NCI-H526 (cell line): Measurements from ENCODE around the gene HIGD1A.
A peak's percentile ranks its signal among the peaks of the same experiment; 100 is the strongest.
"Not testable (repeated sequence)": the region's sequence is repeated elsewhere in the genome, so short reads cannot be mapped to it uniquely, and the experiment has no call there.

ENCODE experiments used
- DNase-seq, 2 experiments: peaks; one replicate each; lab custom pipeline; 2025; lab: John Stamatoyannopoulos, UW

Gene HIGD1A

DNA sequence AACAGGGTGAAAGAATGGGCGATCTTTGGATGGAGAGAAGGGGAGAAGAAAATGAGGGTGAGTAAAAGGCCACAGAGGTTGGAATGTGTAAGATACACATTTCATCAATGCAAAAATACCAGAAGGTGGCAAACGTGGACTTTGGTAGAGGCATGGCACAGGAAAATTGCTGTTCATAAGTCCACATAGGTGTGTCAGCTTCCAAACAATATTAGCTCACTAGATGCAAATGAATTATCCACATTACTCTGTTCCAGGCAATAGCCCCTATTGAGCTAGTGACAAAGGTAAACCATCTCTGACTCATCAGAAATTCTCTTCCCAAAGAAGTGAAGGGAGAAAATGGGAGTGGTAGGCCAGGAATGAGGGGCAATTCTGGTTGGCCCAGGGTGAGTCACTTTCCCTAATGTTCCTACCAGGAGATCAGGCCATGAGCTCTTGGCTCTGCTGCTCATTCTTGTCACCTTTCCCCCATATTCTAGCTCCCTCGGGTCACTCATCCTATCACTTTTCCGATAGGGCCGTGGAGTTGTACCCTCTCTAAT is 24.9 kb upstream of the HIGD1A start:
- no peak for DNase-seq

DNA sequence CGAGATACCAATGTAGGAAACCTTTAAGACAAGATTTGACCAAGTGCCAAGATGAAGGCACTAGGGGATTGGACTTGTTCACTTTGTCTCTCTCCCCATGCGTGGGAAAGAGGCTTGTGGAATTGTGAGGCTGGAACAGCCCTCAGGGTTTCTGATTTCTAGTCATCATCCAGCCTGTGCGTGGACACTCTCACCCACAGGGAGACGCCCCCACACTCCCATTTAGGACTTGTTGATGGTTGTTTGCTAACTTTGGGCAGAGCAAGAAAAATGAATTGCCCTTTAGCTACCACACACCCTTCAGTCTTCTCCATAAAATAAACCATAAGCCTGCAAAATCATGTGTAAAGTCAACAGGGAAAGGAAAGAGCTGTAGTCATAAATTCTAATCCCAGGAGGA is 23.4 kb upstream of the HIGD1A start:
- no peak for DNase-seq

DNA sequence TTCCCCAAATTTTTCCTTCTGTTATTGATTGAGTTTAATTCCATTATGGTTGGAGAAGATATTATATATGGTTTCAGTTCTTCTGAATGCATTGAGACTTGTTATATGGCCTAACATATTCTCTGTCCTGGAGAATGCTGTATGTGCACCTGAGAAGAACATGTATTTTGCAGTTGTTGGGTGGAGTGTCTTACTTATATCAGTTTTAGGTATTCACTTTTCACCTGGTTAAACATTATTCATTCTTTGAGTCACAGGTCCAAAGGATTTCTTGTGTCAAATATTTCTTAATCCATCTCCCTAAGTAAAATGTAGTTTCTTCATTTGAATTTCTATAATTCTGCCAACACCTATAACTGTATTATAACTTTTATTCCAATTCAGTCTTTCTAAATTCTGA is 22.7 kb upstream of the HIGD1A start:
- DNase-seq: no peak

DNA sequence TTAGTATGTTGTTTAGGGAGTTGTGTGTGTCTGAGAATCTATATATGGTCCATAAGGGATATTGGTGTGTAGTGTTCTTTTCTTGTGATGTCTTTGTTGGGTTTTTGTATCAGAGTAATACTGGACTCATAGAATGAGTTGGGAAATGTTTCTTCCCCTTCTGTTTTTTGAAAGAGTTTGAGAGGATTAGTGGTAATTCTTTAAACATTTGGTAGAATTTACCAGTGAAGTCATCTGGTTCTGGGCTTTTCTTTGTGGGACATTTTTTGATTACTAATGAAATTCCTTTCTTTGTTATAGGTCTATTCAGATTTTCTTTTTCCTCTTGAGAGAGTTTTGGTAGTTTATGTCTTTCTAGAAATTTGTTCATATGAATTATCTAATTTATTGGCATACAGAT is 21.9 kb upstream of the HIGD1A start:
- no peak for DNase-seq

DNA sequence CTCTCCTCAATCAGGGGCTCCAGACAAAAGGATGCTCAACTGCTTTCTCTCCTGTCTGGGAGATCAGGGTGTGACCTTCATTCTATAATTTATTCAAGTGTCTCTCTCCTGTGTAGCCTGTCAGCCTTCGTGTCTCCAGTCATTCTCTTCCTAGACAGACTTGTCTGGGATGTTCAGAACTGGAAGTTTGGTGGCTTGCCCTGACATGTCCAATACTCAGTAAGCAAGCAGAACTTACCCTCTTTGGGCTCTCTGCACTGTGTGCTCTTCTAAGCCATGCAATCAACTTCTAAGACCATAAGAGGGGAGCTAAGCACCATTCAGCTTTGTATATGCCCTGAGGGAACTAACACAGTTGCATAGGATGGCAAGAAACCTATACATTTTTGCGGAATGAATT is 19.1 kb upstream of the HIGD1A start:
- peak; percentile 38 to 42 for DNase-seq

DNA sequence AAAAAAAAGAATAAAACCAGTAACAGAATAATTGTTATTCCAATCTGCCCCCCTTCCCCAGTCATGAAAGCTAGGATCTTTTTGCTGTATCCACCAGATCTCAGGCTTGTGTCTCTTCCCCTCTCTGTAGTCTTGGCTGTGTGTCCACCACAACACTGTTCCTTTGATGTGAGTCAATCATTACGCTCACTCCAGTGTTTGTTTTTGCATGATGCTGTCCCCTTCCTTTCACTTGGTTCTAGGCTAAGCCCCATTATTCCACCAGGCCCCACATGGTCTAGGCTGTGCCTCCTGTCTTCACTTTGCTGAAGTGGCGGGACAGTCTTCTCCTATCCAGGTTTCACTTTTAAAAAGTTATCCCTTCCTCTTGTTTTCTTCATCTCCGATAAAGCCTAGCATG is 18.5 kb upstream of the HIGD1A start:
- DNase-seq: no peak

DNA sequence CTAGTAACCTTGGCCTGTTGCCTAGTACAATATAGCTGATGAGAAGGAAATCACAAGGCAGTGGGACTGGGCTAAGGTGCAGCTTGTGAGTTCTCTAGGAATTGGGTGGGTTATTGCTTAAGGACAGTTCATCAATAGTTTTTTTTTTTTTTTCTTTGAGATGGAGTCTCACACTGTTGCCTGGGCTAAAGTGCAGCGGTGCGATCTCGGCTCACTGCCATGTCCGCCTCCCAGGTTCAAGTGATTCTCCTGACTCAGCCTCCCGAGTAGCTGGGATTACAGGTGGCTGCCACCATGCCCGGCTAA is 16.4 kb upstream of the HIGD1A start:
- no peak for DNase-seq

DNA sequence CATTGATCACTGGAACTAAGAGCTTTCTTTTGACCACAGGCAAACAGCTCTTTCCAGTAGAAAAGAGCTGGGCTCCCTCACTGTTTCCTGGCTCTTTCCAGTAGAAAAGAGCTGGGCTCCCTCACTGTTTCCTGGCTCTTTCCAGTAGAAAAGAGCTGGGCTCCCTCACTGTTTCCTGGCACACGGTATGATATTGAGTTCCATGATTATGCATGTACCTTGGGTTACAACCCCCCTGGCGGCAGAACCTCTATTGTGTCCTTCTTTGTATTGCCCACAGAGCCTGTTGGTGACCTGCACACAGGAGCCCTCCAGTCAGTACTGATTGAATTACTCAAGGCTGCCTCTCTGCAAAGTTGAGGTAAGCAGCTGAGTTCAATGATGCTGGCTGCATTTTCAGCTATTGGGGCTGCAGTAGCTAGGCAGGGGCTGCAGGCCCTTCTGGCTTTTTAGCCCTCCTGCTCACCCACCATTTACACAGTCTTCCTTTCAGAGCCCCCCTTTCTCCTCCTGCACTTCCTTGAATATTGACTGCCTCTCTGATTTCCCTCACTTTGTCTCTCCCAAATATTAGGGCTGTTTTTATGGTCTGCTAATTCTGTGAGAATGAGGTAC is 15.2 kb upstream of the HIGD1A start:
- peak; percentile 61 to 65 for DNase-seq

DNA sequence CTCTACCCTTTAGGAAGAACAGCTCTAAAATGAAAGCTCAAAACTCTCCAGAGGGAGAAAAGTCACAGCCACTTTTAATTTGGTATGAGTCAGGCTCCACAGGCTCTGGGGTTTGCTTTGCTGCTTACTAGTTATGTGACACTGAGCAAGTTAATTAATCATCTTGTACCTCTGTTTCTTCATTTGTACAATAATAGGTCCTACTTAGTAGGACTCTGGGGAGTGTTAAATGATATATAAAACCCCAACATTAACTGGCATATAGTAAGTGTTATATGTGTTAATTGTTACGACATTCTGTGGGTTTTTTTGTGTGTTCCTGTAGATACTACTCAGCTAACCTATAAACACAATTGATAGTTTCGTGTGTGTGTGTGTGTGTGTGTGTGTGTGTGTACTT is 11.5 kb upstream of the HIGD1A start:
- DNase-seq: no peak

DNA sequence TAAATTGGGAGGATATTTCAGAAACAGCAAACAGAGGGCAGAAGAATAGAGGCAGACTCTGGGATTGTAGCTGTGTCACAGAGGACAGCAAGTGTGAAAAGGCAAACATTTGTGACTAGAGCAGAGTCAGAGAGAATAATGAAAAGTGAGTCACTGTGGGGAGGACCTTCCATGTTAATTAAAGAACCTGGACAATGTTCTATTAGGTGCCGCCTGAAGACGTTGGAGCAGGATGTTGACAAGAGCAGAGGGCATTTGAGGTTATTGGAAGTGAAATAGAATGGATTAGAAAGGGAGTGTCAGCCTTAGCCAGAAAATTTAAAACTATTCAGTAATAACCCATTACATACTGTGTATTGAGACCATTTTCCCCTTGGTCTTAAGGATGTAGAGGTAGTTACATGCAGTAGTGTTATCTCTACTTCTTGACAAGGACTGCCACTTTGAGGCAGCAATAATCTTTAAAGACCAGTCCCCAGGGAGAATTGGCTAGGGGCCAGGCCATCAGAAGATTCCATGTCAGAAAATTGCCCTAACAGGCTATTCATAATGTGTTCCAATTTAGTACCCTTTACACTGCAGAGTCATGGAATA is 10.7 kb upstream of the HIGD1A start:
- no peak for DNase-seq

DNA sequence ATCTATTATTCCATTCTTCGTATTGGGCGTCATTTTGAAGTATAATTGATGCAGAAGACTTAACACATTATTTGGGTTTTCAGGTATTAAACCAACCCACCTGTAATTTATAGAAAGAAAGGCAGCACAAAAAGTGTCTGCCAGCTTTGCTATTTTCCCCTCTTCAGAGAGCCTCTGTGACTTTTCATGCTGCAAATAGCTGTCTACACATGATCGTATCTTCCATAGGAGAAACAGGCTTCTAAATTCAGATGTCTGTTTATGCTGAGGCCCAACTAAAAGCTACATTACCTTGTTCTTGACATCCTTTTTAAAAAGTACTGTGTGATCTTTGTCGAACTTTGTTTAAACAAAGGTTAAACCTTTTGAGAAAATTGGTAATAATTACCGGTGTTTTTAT is 10.0 kb upstream of the HIGD1A start:
- no peak for DNase-seq

DNA sequence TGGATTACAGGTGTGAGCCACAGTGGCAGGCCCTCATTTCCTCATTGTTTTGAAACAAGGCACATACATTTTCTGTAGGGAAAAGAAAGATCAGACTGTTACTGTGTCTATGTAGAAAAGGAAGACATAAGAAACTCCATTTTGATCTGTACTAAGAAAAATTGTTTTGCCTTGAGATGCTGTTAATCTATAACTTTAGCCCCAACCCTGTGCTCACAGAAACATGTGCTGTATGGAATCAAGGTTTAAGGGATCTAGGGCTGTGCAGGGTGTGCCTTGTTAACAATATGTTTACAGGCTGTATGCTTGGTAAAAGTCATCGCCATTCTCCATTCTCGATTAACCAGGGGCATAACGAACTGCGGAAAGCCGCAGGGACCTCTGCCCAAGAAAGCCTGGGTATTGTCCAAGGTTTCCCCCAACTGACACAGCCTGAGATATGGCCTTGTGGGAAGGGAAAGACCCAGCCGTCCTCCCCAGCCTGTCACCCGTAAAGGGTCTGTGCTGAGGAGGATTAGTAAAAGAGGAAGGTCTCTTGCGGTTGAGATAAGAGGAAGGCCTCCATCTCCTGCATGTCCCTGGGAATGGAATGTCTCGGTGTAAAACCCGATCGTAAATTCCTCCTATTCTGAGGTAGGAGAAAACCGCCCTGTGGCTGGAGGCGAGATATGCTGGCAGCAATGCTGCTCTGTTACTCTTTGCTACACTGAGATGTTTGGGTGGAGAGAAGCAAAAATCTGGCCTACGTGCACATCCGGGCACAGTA is 7.0 kb upstream of the HIGD1A start:
- DNase-seq: not testable (repeated sequence)

DNA sequence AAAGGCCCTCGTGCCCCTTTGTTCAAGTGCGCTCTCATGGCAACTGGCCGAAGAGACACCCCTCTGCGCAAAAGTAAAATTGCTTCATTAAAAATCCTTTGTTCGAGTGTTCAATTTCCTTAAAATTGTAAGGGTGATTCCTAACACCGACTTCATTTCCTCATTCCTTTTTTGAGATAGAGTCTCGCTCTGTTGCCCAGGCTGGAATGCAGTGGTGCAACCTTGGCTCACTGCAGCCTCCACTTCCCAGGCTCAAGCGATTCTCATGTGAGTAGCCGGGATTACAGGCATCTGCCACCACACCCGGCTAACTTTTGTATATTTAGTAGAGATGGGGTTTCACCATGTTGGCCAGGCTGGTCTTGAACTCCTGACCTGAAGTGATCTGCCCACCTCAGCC is 6.4 kb upstream of the HIGD1A start:
- not testable (repeated sequence) for DNase-seq

DNA sequence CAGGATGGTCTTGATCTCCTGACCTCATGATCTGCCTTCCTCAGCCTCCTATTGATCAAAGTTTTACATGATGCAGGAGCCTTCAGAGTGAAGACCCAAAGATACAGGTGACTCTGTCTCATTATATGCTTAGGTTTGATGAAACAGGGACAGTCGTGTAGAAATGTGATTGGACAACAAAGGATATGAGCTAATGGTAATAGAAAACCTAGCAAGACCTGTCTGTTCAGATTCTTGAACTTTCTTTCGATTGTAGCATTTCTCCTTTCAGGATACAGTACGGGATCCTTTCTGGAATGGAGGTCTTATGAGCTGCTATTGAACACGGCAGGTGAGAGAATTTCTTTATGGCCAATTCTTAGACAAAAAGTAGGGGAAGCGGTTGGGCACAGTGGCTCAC is 4.9 kb upstream of the HIGD1A start, which contains the start of gene ACKR2:
Gene ACKR2 (plus strand): TSS at position 244 of the 400 bp plus-strand sequence. CDS start 55,058 bp downstream, outside the sequence.
- DNase-seq: no peak

DNA sequence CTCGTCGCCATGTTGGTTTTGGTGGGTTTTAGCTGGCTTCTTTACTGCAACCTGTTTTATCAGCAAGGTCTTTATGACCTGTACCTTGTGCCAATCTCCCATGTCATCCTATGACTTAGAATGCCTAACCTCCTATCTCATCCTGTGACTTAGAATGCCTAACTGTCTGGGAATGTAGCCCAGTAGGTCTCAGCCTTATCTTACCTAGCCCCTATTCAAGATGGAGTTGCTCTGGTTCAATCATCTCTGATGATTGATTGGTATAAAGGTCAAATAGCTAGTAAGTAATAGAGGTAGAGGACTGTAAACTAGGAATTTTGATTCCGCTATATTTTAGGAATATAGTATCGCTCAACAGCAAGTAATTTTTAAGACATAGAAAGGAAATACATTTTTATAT is 3.6 kb upstream of the HIGD1A start:
- no peak for DNase-seq

DNA sequence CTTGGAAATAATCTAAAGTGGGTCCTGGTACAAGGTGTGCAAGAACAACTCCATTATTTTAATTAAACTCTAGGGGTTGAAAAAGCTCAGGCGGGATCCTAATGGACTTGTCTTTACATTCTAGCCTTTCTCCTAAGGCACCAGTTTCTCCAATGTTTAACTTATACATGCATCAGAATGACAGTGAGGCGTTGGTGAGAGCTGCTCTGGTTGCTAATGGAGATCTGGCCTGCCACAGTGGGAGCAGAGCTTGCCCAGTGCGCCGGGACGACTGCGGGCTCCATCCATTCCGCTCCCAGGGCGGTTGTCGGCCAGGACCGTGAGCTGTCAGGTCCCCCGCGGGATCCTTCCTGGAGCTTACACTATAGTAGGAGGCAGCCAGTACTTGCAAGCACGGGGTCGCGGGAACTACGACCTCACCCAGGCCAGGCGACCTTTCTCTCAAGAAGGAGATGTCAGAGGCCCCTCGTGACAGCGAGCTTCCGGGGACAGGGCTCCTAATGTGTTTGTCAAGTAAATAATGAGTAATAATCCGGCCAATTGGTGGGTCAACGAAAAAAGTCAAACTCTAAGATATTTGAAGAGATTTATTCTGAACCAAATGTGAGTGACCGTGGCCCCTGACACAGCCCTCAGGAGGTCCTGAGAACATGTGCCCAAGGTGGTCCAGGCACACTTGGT is 991 bp upstream of the HIGD1A start:
- DNase-seq: peak in 1 of 2 experiments; percentile 32

DNA sequence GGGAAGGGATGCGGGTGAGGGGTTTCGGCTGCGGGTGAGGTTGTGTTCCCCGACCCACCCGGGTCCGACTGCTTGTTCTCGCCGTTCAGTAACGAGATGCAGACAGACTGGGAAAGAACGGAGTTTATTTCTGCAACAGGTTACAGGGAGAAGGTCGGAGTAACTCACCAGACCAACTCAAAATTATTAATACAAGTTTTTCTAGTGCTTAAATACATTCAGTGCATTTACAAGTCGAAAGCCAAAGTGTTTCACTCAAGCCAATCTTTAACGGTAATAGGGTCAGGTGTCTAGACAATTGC is 492 bp upstream of the HIGD1A start:
- no peak for DNase-seq

DNA sequence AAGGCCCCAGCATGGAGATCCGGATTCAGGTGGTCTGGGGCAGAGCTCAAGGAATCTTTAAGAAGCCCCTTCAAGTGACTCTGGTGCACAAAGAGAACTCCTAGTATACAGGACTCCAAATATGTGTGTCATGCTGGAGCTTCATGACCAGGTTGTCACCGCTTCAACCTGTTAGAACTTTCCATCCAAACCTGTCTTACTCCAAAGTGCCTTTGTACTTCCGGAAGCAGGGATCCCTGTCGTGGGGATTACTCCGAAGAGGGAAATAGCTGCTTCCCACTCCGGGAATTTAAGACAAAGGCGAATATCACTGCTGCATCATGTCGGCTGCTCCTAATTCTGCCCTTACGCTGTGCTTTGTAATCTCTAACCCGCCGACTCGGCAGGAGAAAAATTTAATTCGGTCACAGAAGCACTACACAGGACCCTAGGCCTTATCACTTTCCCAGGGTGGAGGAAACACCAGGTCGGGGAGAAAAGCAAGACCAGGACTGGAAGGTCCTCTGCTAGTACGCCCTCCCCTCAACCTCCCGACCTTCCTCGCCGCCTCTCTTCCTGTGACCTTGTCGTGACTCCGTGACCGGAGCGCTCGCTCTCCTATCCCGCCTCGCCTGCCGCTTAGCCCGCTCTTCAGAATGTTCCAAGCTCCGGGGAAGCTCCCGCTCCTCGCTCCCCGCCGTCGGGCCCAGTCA is 730 bp downstream of the HIGD1A start:
- peak; percentile 14 to 67 for DNase-seq

DNA sequence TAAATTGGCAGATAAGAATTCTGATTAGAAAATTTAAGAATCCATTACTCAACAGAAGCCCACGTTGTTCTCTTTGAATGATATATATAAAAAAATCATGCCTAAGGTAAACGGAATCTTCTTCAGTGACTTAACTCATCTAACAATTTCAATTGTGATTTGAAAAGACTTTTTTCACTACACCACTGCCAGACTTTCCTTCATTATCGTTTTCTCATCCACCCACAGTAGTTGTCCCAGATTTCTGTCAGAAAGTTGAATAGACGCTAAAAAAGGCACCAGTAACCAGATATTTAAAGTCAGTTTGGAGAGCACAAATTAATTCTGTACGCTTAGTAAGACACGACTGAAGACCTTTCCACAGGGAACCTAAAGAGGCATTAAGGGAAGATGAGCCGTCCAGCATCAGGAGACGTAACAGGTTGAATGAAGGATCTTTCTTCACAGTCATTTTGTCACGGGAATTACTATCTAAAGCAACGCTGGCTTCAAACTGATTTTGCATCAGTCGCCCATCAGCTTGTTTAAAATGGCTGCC is 1.3 kb downstream of the HIGD1A start:
- DNase-seq: peak in 1 of 2 experiments; percentile 7

DNA sequence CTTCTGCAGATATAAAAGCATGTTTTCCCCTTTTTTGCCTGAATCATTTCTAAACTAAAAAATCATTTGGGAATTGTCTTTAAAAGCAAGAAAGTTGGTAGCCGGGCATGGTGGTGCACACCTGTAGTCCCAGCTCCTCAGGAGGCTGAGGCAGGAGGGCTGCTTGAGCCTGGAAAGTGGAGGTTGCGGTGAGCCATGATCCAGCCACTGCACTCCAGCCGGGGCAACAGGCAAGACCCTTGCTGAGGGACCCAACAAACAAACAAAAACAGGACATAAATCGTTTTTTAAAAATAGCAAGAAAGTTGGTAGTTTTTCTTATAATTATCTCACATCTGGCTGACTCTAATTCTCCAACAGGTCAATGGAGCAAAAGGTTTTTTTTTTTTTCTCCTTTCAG is 2.5 kb downstream of the HIGD1A start:
- DNase-seq: no peak

DNA sequence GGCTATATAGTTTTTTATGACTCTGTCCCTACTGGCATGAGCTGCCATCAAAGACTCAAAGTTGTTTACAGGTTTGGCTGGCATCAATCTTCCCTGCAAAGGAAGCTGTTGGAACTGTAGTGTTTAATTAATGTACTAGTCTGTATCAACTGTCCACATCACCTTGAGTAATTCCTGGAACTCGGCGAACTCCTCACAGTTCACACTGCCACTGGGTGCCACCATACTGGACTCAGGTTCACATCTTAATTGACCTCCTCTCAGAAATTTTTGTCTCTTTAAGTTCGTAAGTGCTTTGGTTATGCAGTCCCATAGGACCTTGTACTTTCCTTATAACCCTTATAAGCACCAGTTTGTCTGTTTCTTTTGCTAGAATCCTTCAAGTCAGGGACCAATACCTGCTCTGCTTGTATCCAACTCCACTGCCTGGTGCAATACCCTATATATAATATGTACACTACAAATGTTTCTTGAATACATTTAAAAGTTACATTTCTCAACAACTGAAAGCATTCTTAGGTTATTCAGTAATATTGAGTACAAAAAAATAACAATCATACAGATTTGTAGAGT is 3.2 kb downstream of the HIGD1A start:
- no peak for DNase-seq

DNA sequence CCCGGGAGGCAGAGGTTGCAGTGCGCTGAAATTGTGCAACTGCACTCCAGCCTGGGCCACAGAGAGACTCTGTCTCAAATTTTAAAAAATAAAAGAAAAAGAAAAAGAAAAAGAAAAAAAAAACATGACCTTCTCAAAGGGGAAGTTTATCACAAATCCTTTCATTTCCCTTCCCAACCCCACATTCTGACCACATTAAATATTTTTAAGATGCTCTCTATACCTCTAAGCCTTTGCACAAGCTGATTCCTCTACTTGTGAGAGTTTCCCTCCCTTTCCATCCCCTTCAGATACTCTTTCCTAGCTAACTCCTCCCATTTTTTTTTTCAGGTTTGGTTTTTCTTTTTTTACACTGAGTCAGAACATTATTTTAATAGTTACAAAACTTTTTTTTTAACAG is 4.0 kb downstream of the HIGD1A start:
- no peak for DNase-seq
